Thymus (tissue), 11 donors: ENCODE results near the gene CTDP1. TPM values are rescaled to one million over a fixed set of nuclear protein-coding genes. Genes with fewer than 3 reads are reported as not detected.

Experiments used
- DNase-seq, 9 donors: peaks; one replicate each; pipeline ENCODE4 v3.0.0-alpha.2; 2013; ENCODE audit warnings: low spot score in 9 of 9, low read depth in 6 of 9, missing footprints in 1 of 9
- H3K27ac ChIP-seq, 2 donors: one replicate each; pipeline ENCODE4 v1.5.1; 2013; ENCODE audit warnings: control low read depth in 1 of 2, low read depth in 1 of 2, low read length in 1 of 2, mild to moderate bottlenecking in 1 of 2, moderate library complexity in 1 of 2
- H3K27me3 ChIP-seq, 2 donors: one replicate each; pipeline ENCODE4 v1.5.1; 2013; ENCODE audit warnings: low read length in 1 of 2; ENCODE audit not compliant: control insufficient read depth in 2 of 2, insufficient read depth in 1 of 2
- H3K36me3 ChIP-seq, 2 donors: one replicate each; pipeline ENCODE4 v1.5.1; 2013; ENCODE audit warnings: low read length in 1 of 2, mild to moderate bottlenecking in 1 of 2, moderate library complexity in 1 of 2; ENCODE audit not compliant: control insufficient read depth in 2 of 2, insufficient read depth in 2 of 2
- H3K4me1 ChIP-seq, 2 donors: one replicate each; pipeline ENCODE4 v1.5.1; 2013; ENCODE audit warnings: low read length in 2 of 2; ENCODE audit not compliant: control insufficient read depth in 2 of 2, insufficient read depth in 2 of 2
- H3K4me3 ChIP-seq, 2 donors: one replicate each; pipeline ENCODE4 v1.5.1; 2013; ENCODE audit warnings: low read length in 2 of 2, control low read depth in 1 of 2, mild to moderate bottlenecking in 1 of 2
- H3K9me3 ChIP-seq, 2 donors: one replicate each; pipeline ENCODE4 v1.5.1; 2013; ENCODE audit warnings: low read length in 1 of 2, mild to moderate bottlenecking in 1 of 2; ENCODE audit not compliant: control insufficient read depth in 2 of 2, insufficient read depth in 1 of 2
- WGBS: extraction: QIAGEN DNeasy Blood & Tissue Kit; methylation state at CpG from one replicate; pipeline ENCODE4 v1.1.7; 2013; 5-methylcytosine and 5-hydroxymethylcytosine counted together
- polyA plus RNA-seq: library from polyadenylated mRNA; stranded (reverse); fragments of 200-250 nt; gene quantifications from one replicate; pipeline ENCODE4 v1.2.3, GENCODE V29; 2013
- total RNA-seq: library from RNA; stranded (reverse); fragments of 120-200 nt; gene quantifications from one replicate; pipeline ENCODE4 v1.2.4, GENCODE V29; 2013
- donor health status: healthy.

CTDP1 gene
- total and polyA plus RNA-seq, 2 donors: 15.4 to 26.4 TPM

DNA sequence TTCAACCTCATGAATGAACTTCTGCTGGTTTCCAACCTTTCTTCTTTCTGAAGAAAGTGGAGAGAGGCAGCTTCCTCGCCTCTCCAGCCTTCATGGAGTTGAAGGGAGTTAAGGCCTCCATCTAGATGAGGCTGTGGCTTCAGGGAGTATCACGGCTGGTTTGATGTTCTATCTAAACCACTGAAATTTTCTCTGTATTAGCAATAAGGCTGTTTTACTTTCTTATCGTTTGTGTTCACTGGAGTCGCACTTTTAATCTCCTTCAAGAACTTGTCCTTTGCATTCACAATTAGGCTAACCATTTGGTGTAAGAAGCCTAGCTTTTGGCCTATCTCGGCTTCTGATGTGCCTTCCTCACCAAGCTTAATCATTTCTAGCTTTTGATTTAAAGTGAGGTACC lies 19.9 kb upstream of the CTDP1 start:
- Histone ChIP-seq H3K27ac (no peak overlapping the region), H3K9me3 (peaks cover 0 to 3% of the 10 kb centered on the region in 2 donors), H3K4me1 (no peaks in the 10 kb centered on the region), H3K27me3 (peaks cover 0 to 2% of the 10 kb centered on the region in 2 donors), H3K36me3 (no peaks in the 10 kb centered on the region), H3K4me3 (no peak overlapping the region)
- WGBS: 90% methylated on average over 5 of the region's 5 CpGs
- no peak for DNase-seq

- no peaks in the 10 kb centered on the region for H3K9me3 ChIP-seq
- 90% methylated on average over 4 of the region's 4 CpGs for WGBS
- H3K27me3 ChIP-seq: peaks cover 0 to 2% of the 10 kb centered on the region in 2 donors
Observed at GRCh38 chr18:79662034-79662433, 17.6 kb upstream of the CTDP1 start.

GRCh38 chr18:79662439-79662838 lies 17.2 kb upstream of the CTDP1 start:
- Histone ChIP-seq H3K4me1 (no peaks in the 10 kb centered on the region), H3K4me3 (no peak overlapping the region), H3K36me3 (no peaks in the 10 kb centered on the region), H3K27me3 (peaks cover 0 to 2% of the 10 kb centered on the region in 2 donors), H3K9me3 (no peaks in the 10 kb centered on the region), H3K27ac (no peak overlapping the region)
- WGBS: 97% methylated on average over 1 of the region's 1 CpG
- DNase-seq: no peak

More at GRCh38 chr18:79662034-79662433, 17.6 kb upstream of the CTDP1 start:
- no peak for DNase-seq
- Histone ChIP-seq H3K27ac (no peak overlapping the region), H3K36me3 (no peaks in the 10 kb centered on the region), H3K4me1 (no peaks in the 10 kb centered on the region), H3K4me3 (no peak overlapping the region)

DNA sequence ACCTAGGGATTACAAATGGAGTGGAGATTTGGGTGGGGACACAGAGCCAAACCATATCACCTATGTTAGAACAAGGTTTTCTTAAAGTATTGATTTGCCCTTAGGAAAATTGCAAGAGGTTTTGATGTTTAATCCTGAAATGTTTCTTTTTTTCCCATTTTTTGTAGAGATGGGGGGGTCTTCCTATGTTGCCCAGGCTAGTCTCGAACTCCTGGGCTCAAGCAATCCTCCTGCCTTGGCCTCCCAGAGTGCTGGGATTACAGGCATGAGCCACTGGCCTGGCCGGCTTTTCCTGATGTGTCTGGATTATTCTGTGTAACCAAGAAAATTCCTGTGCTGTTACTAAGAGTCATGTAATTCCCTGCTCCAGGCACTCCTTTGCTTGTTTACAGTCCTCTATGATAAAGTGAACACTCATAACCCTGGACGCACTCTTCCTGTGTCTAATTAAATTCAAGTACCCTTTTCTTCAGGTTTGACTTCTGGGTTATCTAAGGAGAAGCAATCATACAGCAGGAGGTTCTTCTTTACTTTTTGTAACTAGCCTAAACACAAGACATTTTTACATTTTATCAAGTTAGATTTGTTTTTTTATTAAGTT lies 15.0 kb upstream of the CTDP1 start:
- Histone ChIP-seq H3K4me3 (no peak overlapping the region), H3K36me3 (no peaks in the 10 kb centered on the region), H3K9me3 (no peaks in the 10 kb centered on the region), H3K4me1 (no peaks in the 10 kb centered on the region), H3K27ac (no peak overlapping the region), H3K27me3 (peaks cover 0 to 2% of the 10 kb centered on the region in 2 donors)
- WGBS: 75% methylated on average over 3 of the region's 3 CpGs
- no peak for DNase-seq

GRCh38 chr18:79668203-79668602 lies 11.4 kb upstream of the CTDP1 start:
- H3K36me3 ChIP-seq: no peaks in the 10 kb centered on the region
- H3K9me3 ChIP-seq: no peaks in the 10 kb centered on the region
- no peaks in the 10 kb centered on the region for H3K27me3 ChIP-seq
- H3K27ac ChIP-seq: no peak overlapping the region
- no peak overlapping the region for H3K4me3 ChIP-seq
- no peaks in the 10 kb centered on the region for H3K4me1 ChIP-seq
- no peak for DNase-seq

GRCh38 chr18:79672490-79673276 lies 6.9 kb upstream of the CTDP1 start:
- Histone ChIP-seq H3K9me3 (no peaks in the 10 kb centered on the region), H3K4me3 (no peak overlapping the region), H3K4me1 (peaks cover 0 to 2% of the 10 kb centered on the region in 2 donors), H3K36me3 (no peaks in the 10 kb centered on the region), H3K27me3 (no peaks in the 10 kb centered on the region), H3K27ac (no peak overlapping the region)
- no peak for DNase-seq
- 95% methylated on average over 19 of the region's 19 CpGs for WGBS

DNA sequence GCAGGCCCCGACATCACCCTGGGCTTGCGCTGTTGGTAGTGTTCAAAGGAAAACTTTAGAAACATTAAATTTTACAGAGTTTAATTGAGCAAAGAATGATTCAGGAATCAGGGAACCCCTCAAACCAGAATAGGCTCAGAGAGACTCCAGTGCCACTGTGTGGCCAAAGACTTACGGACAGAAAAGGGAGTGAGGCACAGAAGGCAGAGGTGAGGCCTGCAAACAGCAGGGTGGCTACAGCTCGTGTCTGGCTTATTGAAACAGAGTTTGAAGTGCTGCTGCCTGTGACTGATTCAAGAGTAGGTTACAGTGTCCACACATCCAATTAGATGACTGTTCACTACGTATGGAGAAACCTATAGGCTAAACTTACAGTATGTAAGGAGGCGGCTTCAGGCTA lies 2.4 kb upstream of the CTDP1 start:
- no peak overlapping the region for H3K27ac ChIP-seq
- H3K36me3 ChIP-seq: peaks cover 0 to 2% of the 10 kb centered on the region in 2 donors
- H3K27me3 ChIP-seq: no peaks in the 10 kb centered on the region
- no peak overlapping the region for H3K4me3 ChIP-seq
- 97% methylated on average over 6 of the region's 6 CpGs for WGBS
- H3K9me3 ChIP-seq: no peaks in the 10 kb centered on the region
- no peak for DNase-seq
- peaks cover 23 to 32% of the 10 kb centered on the region in 2 donors for H3K4me1 ChIP-seq

GRCh38 chr18:79677840-79678239 lies 1.8 kb upstream of the CTDP1 start:
- H3K36me3 ChIP-seq: peaks cover 0 to 2% of the 10 kb centered on the region in 2 donors
- peaks cover 28 to 37% of the 10 kb centered on the region in 2 donors for H3K4me1 ChIP-seq
- 97% methylated on average over 9 of the region's 9 CpGs for WGBS
- no peak for DNase-seq
- no peaks in the 10 kb centered on the region for H3K9me3 ChIP-seq
- no peak overlapping the region for H3K27ac ChIP-seq
- no peaks in the 10 kb centered on the region for H3K27me3 ChIP-seq
- no peak overlapping the region for H3K4me3 ChIP-seq

GRCh38 chr18:79678665-79679551 lies 695 bp upstream of the CTDP1 start:
- Histone ChIP-seq H3K27ac (peak overlapping the region; percentile 93 to 98), H3K36me3 (peaks cover 2% of the 10 kb centered on the region in 2 donors), H3K27me3 (no peaks in the 10 kb centered on the region), H3K4me3 (peak overlapping the region; percentile 59 to 76), H3K9me3 (no peaks in the 10 kb centered on the region), H3K4me1 (peaks cover 35 to 47% of the 10 kb centered on the region in 2 donors)
- 2% methylated on average over 77 of the region's 77 CpGs for WGBS
- peak; percentile 94 to 99 (median 98) for DNase-seq
